Activated gamma-delta T cell treated with anti-CD3 and anti-CD28 coated beads, Interleukin-2, amount 50 U/mL, for 16 hours (primary cell): ENCODE data around the gene DTNB.

Experiments used
- DNase-seq: peaks from one replicate; pipeline ENCODE4 v3.0.0-alpha.2; 2020; ENCODE audit warnings: low read depth

DTNB gene

DNA sequence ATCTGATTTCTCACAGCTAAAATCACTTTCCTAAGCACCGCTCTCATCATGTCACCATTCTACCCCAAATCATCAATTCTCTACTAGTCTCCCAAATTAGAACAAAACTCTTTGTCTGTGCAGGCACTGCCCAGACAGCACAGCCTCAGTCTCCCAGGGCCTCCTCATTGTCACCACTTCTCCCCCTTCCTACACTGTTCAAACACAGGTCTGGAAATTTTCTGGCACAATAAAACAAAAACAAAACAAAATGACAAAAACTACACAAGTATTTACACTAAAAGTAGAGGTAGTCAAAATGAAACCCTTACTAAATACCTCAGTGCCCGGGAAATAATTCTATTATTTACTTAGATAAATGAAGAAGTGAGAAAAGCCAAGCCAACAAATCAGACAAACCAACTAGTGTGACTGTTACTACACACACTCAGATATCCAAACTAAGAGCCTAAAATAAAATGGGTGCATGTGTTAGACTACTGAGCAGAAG is 175.4 kb downstream of the DTNB start:
- no peak for DNase-seq

DNA sequence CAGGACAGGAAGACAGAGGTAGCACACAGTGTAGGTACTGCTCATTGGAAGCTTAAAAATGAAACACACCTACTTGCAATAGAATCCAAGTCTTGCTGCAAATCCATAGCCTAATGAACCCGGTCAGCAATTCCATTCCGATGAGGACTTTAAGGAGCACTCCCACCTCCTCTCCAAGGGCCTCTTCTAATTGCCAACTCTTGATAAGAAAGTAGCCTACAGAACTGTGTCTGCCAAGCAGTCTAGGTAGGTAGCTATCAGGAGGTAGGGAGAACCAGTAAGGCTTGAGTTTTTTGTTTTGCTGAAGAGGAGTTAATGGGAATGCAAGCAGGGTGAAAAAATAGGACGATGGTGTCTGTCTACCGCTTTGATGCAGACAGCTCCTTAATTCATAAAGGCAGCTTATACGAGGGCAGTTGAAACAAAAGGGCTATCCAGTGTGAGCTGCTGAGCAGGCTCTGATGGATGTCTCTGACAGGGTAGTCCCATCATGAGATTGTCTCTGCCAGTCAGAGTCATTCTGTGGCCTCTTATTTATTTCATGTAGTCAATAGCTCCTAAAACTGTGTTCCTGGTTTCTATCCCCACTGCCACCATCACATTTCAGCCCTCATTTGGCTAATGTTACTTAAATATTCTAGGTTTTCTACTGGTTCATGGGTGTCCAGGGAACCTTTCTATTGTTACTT is 176.0 kb downstream of the DTNB start:
- DNase-seq, result no peak

DNA sequence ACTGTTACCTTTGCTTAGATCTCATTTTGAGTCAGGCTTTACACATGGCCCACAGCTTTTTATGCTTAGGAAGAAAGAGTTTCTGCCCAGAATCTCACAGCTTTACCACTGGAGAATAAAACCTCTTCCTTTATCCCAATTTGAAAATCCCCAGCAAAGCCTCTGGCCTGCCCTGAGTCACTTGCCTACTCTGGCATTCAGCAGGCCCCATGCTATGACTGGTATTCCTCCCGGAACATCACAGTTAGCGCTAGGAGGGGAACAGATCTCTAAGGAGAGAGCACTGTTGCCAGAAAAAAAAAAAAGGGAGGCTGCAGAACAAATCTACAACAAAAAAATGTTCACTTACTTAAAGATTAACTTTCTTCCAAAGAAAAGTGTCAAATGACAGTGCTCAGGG is 178.8 kb downstream of the DTNB start:
- no peak for DNase-seq

DNA sequence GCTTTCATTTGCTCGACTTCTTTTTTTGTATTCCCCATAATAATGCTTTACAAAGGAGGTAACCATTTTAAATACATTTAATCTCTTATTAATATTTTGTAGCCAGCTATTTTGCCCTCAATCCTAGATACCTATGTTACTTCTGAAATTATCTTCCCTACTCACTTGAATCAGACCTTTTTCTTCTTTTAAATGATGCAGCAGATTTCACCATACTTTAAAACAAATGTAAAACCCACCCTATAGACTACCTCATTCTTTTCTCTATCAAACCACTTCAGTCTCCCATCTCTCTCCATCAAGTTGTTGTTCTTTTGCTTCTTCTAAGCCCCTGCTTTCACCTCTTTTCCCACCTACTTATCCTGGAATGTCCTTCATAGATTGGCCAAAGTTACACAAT is 180.2 kb downstream of the DTNB start:
- no peak for DNase-seq

DNA sequence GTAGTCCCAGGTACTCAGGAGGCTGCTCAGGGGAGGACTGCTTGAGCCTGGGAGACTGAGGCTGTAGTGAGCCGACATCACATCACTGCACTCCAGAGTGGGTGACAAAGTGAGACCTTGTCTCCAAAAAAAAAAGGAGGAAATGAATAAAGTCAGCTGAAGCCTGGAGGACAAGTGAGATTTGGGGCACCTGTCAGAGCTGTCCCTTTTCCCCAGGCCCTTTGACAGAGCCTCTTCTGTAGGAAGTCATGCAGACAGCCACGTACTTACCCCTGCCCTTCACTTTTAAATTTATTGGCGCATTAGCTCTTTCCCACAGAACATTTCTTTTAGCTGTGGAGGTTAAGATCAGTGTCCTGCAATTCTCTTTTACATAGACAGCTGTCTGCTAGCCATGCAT is 180.7 kb downstream of the DTNB start:
- no peak for DNase-seq

DNA sequence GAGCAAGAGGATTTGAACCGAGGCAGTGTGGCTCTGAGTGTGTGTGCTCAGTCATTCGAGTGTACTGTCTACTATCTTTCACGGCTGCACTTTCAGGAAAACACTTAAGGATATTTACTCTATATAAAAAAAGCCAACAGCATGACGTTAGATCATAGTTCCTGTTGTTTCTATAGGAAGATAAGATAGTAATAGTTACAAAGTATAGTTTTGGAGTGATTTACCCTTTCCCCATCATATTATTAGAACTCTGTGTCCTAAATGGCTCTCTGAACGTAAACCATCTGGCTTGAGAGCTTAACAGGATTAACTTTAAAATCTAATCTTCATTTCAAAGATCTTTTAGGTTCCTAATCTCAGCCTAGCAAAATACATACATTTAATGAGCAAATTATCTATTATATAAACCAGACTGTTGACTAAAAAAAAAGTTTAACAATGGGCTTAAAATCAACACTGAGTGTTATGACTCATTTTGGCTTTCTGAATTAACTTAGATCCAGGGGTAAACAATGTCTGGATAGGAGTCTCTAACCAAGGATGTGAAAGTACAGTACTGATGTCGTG is 181.3 kb downstream of the DTNB start:
- DNase-seq, result no peak

DNA sequence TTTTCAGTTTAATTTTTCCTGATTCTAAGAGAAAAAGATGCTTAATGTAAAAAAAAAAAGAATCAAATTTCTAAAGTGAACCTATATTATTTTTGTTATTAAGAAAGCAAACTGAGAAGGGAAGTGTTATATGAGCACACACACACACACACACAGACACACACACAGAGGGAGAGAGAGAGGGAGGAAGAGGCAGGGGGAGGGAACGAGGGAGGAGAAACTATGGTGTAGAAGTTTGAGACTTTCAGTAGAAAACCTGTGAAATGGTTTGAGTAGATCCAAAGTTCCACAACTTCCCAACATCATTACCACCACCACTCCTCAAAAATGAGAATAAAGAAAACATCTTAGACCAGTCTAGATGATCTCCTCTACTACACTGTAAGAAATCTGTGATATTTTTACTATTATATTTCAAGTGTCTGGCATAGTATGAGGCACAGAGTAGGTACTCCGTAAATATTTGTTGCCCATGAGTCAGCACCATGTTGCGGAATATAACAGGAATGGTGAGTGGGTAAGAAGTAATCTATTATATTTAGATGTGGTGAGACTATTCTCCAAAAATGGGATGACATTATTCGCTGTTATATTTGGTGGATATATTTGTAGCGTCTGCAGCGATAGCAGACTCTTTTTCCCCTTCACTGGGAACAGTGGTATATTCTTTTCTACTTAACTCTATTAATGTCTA is 182.2 kb downstream of the DTNB start:
- DNase-seq, result no peak

DNA sequence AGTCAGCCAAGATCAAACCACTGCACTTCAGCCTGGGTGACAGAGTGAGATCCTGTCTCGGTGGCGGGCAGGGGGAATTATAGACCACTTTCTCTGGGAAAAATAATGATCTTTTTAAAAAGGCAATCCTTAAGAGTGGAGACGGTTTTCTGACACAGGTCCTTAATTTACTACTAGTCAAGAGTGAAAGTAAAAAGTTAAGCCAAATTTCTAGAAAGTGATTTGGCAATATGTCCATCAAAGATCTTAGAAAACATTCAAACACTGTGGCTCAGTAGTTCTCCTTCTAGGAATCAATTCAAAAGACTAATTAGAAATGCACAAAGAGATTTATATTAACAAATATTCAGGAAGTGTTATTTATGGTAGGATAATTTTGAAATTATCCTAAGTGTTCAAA is 183.2 kb downstream of the DTNB start:
- DNase-seq, result no peak

DNA sequence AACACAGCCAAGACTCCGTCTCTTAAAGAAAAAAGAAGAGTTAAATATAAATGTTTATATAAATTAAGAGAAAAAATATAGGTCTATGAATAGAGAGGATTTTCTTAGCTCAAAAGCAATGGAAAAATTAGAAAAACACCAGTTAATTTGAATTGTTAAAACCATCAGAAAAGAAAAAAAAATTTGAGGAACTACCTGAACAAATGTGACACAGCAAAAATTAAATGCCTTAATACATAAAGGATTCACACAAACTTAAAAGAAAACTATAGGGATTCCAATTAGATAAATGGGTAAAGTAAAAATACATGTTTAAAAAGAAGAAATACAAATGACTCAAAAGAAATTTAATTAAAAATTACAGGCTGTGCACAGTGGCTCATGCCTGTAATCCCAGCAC is 183.7 kb downstream of the DTNB start:
- DNase-seq, result no peak

DNA sequence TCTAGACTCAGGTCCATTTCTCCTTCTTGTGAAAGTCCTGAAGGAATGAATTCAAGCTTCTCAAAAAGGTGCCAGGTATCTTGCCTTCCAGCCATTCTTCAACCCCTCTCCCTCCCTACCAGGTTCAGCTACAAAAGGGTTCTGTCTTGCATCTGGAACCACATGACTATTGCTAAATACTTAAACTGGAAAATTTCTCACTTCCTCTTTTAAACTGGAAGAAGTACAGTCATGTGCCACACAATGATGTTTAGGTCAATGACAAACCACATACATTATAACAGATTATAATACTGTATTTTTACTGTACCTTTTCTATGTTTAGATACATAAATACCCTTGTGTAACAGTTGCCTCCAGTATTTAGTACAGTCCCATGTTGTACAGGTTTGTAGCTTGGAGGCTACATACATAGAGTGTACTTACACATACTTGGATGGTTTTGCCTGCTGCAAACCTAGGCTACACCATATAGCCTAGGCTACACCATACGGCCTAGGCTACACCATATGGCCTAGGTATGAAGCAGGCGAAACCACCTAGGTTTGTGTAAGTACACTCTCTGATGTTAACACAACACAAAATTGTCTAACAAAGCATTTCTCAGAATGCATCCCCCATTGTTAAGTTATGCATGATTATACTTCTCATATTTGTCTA is 189.6 kb downstream of the DTNB start:
- no peak for DNase-seq

DNA sequence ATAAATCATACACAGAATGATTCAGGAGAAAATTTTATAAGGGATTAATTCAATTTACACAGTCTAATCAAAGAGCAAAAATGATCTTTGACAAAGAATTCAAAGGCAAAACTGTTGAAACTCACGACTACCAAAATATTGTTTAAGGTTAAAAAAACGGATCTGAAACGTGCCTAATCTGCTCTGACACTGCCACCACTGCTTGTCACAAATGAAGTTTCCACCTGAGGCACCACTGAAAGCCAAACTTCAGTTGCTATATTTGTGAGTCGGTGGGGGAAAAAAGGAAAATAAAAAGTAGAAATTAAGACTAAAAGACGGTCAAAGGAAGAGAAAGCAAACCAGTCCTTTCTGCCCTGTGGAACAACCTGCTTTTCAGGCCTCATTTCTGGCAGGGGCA is 191.0 kb downstream of the DTNB start:
- no peak for DNase-seq

DNA sequence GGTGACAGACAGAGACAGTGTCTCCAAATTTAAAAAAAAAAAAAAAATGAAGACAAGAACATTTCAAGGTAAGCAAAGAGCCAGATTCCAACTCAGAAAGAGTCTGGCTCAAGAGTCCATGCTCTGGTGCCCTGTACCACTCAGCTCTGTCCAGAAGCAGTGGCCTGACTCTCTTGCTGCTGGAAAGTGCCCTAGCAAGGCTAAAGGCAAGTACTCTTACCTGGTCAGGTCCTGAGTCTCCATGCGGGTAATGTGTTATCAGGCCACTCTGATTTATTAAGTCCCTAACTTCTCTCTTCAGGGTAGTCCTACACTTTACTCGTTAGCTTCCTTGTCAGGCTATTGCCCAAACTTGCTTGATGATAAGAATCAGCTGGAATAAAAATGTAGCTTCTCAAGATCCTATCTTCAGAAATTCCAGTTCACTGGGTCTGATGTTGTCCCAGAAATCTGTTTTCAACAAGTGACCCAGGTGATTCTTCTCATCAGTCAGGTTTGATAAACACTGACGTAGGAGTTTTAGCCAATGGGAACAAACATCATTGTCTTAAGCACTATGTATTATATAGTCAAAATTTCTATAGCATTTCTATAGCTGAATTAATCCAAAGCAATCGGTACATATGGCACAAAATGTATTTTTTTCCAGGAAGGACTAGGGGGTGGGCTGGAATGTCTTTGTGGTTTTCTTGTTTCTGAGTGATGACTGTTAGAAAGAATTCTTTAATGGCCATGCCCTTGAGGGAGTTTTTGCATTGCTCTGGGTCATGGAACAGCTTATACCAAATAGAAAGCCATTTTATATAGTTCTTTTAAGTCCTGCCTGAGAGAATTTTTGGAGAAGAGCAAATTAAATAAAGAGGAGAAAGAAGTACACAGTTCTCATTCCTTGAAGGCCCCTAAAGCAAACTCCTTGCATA is 191.7 kb downstream of the DTNB start:
- no peak for DNase-seq

DNA sequence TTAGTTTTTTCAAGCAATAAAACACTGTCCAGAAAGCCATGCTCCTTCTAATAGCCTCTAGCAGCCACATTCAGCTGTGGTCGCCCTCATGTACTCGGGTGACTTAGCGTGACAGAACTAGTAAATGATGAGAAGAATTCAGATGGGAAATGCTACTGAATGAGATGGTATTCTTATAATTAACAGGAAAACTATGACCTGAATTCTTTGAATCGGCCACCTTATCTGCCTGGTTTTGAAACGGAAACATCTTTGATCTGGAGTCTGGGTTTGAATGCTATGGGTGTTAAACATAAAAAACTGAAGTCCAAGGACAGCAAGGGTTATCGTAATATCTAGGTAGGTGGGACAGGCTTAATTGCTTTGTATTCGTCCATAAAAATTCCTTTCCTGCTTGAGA is 192.8 kb downstream of the DTNB start:
- DNase-seq, result no peak

DNA sequence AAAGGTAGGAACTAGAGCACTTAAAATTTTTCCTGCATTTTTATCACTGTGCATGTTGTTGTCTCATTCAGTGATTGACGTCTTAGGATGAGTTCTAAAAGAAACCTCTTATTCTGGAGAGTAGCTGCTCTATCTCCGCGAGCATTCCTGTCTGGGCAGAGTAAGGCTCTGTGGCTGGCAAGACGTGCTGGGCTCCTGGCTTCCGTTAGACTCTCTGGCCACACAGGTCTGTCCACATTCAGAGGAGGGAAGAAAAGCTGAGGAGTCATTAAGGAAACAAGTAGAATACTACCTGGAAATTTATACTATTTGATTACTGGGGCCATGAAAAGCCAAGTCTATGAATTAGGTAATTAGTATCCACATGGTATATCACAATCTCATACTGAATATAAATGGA is 193.6 kb downstream of the DTNB start:
- no peak for DNase-seq

DNA sequence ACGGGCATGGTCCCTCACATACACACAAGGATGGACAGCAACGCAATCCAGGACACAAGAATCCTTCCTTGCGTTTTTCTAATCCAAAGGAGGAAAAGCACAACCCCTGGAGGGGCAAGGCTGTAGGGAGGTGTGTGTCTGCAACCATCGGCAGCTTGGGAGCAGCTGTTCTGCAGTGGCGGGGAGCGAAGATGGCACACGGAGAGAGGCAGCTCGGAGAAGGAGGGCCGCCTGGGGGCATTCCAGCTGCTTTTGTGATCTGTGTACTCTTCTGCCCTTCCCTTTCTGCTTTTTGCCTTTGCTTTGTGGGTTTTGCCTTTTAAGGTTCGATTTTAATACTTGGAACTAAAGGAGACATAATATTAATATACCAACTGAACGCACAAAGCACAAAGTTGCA is 194.6 kb downstream of the DTNB start:
- DNase-seq, result no peak

DNA sequence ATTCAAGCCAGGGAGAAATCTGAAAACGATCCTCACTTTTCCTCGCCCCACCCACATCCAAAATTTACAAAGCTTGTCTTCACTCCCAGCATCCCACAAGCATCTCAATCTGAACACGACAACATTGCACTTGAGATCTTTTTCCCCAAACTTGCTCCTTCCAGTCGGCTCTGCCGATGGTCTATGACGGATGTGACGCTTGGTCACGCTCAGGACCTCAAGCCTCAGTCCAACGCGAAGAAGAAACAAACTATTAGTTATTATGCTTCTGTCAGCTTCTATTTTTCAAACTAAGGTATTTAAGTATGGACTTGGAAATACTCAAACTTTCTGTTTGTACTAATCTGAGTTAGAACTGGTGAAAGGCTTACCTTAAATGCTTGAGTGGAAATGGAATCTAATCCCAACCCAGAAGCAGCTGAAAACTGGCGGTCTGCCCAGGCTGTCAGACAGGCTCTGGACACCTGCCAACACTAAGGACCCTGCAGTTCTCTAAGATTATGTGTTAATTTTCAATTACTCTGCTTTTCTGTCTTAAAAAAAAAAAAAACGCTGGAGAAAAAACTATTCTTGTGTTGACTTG is 199.5 kb downstream of the DTNB start:
- no peak for DNase-seq

DNA sequence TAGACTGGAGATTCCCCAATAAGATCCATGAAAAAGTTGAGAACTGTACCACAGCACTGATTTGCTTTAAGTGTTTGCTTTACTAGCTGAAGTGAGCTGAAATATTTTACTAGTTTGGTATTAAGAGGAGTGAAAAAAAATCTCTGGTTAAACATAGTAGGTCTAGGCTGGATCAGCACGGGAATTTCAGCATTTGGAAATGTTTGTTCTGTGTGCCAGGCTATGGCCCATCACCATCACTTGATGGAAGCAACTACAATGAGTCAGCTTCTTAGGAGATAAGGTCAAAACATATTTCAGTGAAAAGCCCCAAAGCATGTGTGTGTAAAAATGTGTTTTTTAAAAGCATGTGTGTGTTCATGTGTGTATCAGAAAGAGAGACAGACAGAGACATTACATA is 200.2 kb downstream of the DTNB start:
- DNase-seq, result no peak

DNA sequence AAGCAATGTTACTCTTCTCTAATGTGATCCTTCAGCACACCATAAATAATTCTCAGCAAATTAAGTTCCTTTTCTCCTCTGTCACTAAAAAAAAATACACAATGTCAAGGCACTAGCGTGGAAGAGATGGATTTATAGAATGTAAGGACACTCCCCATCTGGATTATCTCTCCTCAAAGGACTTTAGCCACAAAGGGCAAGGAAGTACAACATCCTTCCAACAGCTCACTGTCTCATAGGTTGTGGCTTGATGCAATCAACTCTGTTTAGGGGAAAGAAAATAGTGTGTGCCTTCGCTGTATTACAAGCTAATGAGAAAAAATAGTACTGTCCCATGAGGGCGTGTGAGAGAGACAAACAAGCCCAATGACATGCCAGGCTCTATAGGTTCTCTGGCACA is 202.6 kb downstream of the DTNB start:
- no peak for DNase-seq

DNA sequence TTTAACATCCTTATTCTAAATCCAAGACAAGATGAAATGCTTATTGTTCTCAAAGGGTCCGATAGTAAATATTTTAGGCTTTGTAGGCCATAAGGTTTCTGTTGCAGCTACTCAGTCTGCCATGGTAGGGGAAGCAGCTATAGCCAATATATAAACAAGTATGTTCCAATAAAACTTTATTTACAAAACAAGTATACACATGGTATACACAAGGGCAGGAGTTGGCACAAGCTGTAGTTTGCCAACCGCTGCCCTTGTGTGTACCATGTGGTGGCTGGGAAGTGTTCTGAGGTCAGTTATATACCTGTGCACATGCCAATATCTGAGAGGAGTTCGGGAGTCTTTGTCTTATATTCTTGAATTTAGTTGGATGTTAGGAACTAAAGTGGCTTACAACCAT is 205.6 kb downstream of the DTNB start:
- DNase-seq, result no peak

DNA sequence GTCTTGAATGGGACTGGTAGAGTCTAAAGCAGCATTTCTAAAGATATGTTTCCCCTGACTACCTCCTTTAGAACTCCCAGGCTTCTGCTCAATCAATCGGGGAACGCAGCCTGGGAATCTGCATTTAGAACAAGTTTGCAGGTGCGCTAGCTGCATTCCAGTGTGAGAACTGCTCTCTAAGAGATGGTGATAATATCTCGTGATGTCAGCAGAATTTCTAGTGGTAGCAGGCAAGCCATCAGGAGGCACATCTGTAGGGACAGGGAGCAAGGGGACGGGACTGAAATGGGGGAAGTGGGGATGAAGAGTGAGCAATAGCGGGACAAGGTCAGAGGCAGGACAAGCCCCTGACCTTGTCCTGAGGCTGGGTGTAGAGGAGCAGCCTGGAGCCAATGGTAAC is 211.4 kb downstream of the DTNB start:
- no peak for DNase-seq

DNA sequence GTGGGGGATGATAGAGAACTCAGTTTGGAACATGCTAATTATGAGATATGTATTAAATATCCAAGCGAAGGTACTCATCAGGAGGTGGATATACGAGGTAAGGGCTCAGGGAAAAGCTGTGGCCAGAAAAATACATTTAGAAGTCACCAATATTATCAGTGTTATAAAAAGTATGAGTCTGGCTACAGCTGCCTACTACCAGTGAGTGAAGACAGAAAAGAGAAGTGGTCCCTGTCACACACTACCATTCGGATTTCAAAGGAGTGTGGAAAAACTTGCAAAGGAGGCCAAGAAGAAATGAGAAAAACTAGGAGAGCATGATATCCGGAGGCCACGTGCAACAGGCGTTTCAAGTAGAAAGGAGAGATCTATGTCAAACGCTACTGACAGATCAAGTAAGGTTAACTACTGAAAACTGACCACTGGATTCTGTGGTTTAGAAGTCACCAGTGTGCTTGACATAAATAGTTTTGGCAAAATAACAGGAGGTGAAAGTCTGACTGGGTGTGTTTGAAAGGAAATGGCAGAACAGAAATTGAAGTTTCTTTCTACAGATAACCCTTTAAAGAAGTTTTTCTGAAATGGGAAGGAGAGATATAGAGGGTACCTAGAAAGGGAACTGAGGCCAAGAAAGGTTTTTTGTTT is 213.0 kb downstream of the DTNB start:
- DNase-seq, result no peak
